ENCODE results near the gene RCL1. TPM values are rescaled to one million over a fixed set of nuclear protein-coding genes. Genes with fewer than 3 reads are reported as not detected.

RCL1 gene
- total RNA-seq, 1 experiment from 2014 or later = 10.6 TPM

- no peak for DNase-seq (ENCODE audit: low spot score)
These were observed 47.3 kb downstream of the RCL1 start for GRCh38 chr9:4840018-4840417.

GRCh38 chr9:4842213-4842612 lies 49.5 kb downstream of the RCL1 start:
- no peak for DNase-seq (ENCODE audit: low spot score)

GRCh38 chr9:4842734-4843133 lies 50.0 kb downstream of the RCL1 start:
- DNase-seq (ENCODE audit: low spot score) = no peak

- DNase-seq (ENCODE audit: low spot score) = no peak
These were observed 51.5 kb downstream of the RCL1 start for GRCh38 chr9:4844056-4844838.

- no peak for DNase-seq (ENCODE audit: low spot score)
These were observed 56.6 kb downstream of the RCL1 start for GRCh38 chr9:4849369-4849768.

- DNase-seq (ENCODE audit: low spot score) = no peak
These were observed 58.0 kb downstream of the RCL1 start for GRCh38 chr9:4850603-4851310.

- no peak for DNase-seq (ENCODE audit: low spot score)
These were observed 59.7 kb downstream of the RCL1 start for GRCh38 chr9:4852419-4852818.

- no peak for DNase-seq (ENCODE audit: low spot score)
These were observed 61.5 kb downstream of the RCL1 start for GRCh38 chr9:4854265-4854590.

- DNase-seq (ENCODE audit: low spot score) = peak; percentile 80
These were observed 63.1 kb downstream of the RCL1 start for GRCh38 chr9:4855841-4856240.

- DNase-seq (ENCODE audit: low spot score) = no peak
These were observed 64.5 kb downstream of the RCL1 start for GRCh38 chr9:4857163-4857810.

GRCh38 chr9:4859035-4859434 lies 66.3 kb downstream of the RCL1 start:
- DNase-seq (ENCODE audit: low spot score) = no peak

GRCh38 chr9:4860383-4860782 lies 67.6 kb downstream of the RCL1 start:
- DNase-seq (ENCODE audit: low spot score) = no peak

- DNase-seq (ENCODE audit: low spot score) = no peak
These were observed 68.4 kb downstream of the RCL1 start for GRCh38 chr9:4861145-4861544.

GRCh38 chr9:4861736-4862451 lies 69.2 kb downstream of the RCL1 start:
- DNase-seq (ENCODE audit: low spot score) = no peak

- DNase-seq (ENCODE audit: low spot score) = no peak
These were observed 69.9 kb downstream of the RCL1 start for GRCh38 chr9:4862506-4863250.

GRCh38 chr9:4864234-4864661 lies 71.5 kb downstream of the RCL1 start:
- DNase-seq (ENCODE audit: low spot score) = no peak

- no peak for DNase-seq (ENCODE audit: low spot score)
These were observed 72.0 kb downstream of the RCL1 start for GRCh38 chr9:4864698-4865097.

GRCh38 chr9:4865681-4866080 lies 72.9 kb downstream of the RCL1 start:
- DNase-seq (ENCODE audit: low spot score) = no peak

GRCh38 chr9:4866239-4866969 lies 73.7 kb downstream of the RCL1 start:
- DNase-seq (ENCODE audit: low spot score) = no peak

- DNase-seq (ENCODE audit: low spot score) = no peak
These were observed 80.3 kb downstream of the RCL1 start for GRCh38 chr9:4873066-4873465.

GRCh38 chr9:4875559-4875958 lies 82.8 kb downstream of the RCL1 start:
- DNase-seq (ENCODE audit: low spot score) = no peak
